DMS153 treated with DMSO at 0.1 percent for 48 hours (cell line): Measurements from ENCODE around the gene MAB21L4.

Experiments used
- DNase-seq: peaks from one replicate; lab custom pipeline; 2025; ENCODE audit not compliant: unreplicated experiment; lab: John Stamatoyannopoulos, UW

The MAB21L4 gene

GRCh38 chr2:240840435-240841060, 55.4 kb downstream of the MAB21L4 start:
- DNase-seq: peak; percentile 74

GRCh38 chr2:240839152-240840143, 56.5 kb downstream of the MAB21L4 start:
- DNase-seq: no peak

- DNase-seq: no peak
Measured at GRCh38 chr2:240837621-240838020, 58.3 kb downstream of the MAB21L4 start.

GRCh38 chr2:240836781-240837467, 59.0 kb downstream of the MAB21L4 start:
- DNase-seq: no peak
